HG03378 (cell line): ENCODE data around the gene BAZ2B.

Source experiments
- ATAC-seq: cut with Tn5 transposase; IDR thresholded peaks from one replicate; pipeline ENCODE4 v1.9.1; 2021; ENCODE audit warnings: mild to moderate bottlenecking, moderate library complexity; ENCODE audit not compliant: unreplicated experiment

The BAZ2B gene

DNA sequence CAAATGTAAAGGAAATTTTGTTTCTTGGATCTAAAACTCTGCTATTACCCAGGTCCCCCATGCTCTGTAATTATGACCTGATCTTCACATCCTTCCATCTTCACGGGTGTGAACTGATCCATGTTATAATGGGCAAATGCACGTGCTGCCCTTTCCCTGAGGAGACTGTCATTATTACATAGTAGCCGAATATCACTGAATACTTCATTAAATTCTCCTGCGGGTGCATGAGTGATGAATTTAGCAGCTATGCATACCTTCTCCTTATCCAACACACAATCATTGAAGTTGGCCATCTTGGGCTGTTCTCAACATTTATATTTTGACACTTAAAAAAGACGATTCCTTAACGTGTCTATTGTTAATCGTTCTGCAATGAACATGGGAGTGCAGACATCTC lies 153.4 kb downstream of the BAZ2B start:
- no peak for ATAC-seq

DNA sequence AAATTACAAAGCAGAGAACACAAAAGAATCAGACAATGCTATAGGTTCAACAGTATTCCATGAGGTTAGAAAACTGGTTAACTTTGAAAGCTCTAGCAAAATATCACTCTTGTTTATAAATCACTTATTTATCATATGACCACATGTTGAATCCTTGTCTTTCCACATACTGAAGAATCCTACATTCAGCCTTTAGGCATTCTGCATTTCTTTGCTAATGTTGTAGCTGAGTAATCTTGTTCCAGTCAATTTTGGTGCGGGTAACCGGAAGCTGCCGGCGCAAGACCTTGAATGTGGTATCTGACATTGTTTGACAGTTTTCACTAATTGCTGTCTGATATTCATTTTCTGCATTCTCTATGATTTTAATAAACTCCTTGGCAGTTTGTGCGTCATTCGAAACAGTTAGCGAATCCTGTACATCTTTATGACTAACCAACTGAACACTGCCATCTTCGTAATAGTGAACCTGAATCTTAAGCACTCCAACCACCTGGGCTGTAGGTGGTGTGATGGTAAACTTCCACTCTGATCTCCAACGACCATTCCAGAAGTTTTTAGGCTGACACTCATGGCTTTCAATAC lies 154.1 kb downstream of the BAZ2B start:
- no peak for ATAC-seq

DNA sequence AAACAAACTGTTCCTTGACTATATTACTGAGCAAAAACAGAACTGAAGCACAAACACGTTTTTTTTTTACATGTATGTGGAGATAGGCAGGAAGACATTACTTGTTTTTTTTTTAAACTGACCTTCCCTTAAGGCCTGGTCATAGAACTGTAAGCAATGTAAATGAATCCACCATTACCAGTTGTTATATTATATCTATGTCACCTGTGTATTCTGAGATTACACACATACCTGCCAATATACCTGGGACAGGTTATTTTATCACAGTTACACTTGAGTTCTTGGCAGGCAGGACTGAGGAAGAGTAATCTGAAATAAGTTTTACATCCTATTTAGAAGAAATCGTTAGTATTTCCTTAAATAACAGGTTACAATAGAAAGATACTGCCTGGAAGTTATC lies 155.3 kb downstream of the BAZ2B start:
- no peak for ATAC-seq

DNA sequence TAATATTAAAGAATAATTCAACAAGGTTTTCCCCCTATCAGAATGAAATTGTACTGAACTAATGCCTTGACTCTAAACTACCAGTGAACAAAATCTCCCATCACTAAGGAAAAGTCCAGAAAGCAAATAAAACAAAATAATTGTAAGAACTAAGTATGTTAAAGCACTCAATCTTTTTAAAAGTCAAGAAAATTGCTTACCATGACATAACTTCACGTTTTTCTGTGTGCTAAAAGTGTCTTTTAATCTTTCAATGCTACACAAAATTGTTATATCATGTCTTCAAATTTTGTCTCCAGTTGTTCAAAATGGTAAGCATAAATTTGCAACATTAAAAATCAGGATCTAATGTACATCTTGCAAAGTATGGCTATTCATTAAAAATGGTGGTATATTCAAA lies 156.1 kb downstream of the BAZ2B start:
- ATAC-seq = no peak

- no peak for ATAC-seq
Measured at GRCh38 chr2:159459279-159459678, 157.1 kb downstream of the BAZ2B start.

DNA sequence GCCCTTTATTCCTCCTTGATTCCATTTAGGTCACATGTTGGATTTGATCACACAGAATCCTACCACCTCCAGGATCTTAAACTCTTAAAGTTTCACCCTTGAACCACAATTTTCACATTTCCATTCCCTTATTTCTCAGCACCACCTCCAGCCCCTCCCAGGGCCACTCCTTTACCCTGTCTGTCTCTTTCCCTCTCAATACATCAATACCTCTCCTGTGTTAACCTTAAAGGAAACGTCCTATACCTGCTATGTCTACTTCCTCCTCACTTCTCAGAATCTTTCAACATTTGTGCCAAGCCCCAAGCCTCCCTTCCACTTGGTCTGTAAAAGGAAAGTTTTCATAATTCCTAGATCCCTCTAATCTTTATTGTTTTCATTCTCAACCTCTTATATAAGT lies 158.8 kb downstream of the BAZ2B start:
- ATAC-seq = no peak

DNA sequence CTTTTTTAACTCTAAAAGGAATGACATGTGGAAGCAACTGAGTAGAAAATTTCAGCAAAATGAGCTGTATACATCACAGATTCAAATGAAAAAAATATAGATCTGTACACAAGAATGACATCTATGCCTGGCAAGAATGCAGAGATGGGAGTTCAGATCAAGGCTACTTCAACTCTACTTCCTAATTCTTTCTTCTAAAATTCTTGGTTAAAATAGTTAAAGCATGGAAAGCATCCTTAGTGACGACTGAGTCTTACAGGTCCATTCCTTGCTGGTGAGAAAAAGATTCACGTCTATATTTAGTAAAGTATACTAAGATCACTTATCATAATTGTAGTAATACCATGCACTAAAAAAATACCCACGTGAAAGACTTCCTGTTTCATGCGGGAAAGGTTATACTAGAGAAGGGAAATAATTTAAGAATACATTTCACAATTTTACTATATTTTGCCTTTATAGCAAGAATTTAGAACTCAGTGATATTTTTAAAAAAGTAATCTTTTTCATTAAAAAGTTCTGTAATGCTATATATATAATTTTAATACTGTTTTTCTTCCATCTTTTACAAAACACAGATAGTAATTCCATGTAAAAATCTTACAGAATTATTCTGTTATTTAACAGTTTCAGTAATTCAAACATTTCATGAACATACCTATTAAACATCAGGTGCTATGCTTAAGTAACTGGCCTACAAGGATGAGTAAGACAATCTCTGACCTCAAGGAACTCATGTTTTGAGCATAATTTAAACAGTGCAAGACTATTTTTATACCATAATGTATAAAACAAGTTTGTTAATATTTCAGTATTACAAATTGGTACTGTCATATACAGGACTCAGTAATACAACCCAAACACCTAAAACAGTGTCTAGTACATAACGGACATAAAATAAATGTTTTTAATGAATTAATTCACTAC lies 159.6 kb downstream of the BAZ2B start:
- ATAC-seq = peak; percentile 56

DNA sequence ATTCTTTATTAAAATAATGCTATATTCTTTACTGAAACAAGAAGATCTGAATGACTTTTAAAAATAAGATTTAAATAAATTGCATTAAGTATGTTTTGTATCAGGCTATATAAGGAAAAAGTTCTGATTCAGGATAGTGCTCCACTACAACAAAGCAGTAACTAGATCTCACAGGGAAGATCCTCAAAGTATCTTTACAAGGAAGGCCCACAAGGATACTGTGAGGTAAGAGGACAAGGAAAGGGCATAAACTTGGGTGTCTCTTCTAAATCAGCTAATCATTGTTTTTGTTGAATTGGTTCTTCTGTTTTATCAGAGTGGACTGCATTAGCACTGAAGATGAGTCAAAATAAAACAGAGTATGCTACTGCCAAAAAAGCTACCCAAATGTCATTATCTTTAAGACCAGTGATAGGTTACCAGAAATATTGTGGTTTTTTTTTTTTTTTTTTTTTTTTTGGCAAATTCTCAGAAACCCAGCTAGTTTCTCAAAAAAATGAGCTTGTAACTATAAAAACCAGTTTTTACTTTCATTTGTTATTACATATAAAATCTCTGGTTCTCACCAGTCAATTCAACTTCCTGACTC lies 160.9 kb downstream of the BAZ2B start:
- no peak for ATAC-seq

GRCh38 chr2:159454185-159454584 lies 162.2 kb downstream of the BAZ2B start:
- ATAC-seq = no peak

GRCh38 chr2:159450180-159450579 lies 166.2 kb downstream of the BAZ2B start:
- ATAC-seq = no peak

- no peak for ATAC-seq
Measured at GRCh38 chr2:159449504-159450124, 166.7 kb downstream of the BAZ2B start.

DNA sequence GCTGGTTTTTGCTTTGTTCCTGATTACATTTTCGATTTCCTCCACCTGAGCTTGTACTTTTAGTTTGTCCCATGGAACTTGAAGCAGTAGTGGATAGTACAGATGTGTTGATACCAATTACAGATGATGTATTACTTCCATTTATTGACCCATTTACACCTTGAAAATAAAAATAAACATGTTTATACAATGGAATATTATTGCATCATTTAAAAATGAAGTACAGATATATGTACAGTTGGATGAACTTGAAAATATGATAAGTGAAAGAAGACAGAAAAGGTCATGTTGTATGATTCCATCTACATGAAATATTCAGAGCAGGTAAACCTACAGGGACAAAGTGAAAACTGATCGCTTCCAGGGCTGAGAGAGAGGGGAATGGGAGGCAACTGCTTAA lies 169.5 kb downstream of the BAZ2B start:
- ATAC-seq = no peak

GRCh38 chr2:159446201-159446600 lies 170.1 kb downstream of the BAZ2B start:
- no peak for ATAC-seq

GRCh38 chr2:159445307-159445706 lies 171.0 kb downstream of the BAZ2B start:
- peak; percentile 68 for ATAC-seq

GRCh38 chr2:159444754-159445153 lies 171.6 kb downstream of the BAZ2B start:
- ATAC-seq = no peak

- ATAC-seq = no peak
Measured at GRCh38 chr2:159442159-159442852, 174.0 kb downstream of the BAZ2B start.

DNA sequence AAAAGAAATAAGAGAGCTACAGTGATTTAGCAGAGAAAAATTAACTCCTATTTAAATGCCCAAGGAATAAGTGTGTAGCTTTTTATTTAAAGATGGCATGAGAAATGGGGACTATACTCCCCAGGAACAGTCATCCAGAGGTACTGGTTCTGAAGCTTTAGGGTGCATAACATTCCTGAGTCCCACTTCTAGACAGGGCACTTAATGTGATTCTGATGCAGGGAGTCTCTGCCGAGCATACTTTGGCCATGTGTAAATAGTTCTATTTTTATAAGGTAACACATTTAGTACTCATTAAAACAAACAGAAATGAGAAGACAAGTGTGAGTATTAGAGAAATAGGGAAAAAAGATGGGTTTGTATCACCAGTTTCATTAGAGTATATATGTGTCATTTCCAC lies 175.2 kb downstream of the BAZ2B start:
- no peak for ATAC-seq

DNA sequence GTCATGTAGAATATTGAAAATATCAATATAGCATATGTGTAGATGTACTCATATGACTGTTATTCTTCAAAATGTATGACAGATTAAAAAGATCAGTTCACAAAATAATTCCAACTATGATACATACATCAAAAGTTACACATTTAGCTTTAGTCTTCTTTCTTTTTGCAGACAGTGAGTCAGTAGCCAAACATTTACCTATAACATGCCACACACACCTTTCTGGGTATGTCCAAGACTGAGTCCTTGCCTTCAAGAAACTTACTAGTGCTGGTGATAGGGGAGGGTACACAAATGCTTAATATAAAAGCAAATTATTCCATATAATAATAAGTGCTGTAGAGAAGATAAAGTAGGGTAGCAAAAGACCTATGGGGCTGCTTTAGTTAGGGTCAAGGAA lies 176.9 kb downstream of the BAZ2B start:
- ATAC-seq = no peak

- no peak for ATAC-seq
Measured at GRCh38 chr2:159438720-159439353, 177.5 kb downstream of the BAZ2B start.

DNA sequence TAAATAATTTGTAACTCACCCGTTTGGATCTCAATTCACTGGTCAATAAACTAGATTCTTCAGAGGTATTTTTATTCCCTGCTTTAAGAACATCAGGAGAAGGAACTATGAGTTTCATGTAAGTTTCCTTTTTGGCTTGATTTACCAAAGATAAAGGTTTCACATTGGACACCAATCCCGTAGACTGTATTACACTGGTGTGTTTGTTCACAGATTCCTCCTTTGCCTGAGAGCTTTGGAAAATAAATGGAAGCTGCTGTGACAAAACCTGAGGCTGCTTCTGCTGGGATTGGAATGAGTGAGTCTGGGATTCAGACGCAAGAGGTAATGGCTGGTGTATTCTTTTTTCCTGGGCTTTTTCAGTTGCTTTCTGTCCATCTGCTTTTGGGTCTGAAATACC lies 178.1 kb downstream of the BAZ2B start:
- no peak for ATAC-seq

DNA sequence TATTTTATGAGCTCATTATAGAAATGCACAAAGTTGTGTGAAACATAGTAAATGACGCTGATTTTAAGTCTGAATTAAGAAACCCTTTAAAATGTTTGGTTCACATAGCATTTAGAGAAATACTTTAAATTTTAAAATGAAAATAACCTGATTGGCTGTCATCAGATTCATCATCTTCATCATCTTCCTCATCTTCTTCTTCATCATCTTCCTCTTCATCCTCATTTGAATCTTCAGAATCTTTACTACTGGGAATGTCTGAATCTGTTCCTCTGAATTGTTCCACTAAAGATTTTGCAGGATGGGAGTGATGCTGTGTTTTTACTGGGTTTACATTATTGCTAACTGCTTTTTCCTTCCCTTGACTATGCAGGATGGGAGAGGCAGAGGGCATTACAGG lies 183.7 kb downstream of the BAZ2B start:
- no peak for ATAC-seq
